Measurements from ENCODE around the gene PER1.

- no peak for TF ChIP-seq TAF1 (IDR thresholded peaks at IDR 0.05; ENCODE audit: control insufficient read depth, extremely low read depth, insufficient read depth, low read length, severe bottlenecking)
- no peak for TF ChIP-seq ZNF311 (CRISPR knock-in tag; IDR thresholded peaks at IDR 0.05)
- no peak for TF ChIP-seq MAFK (IDR thresholded peaks at IDR 0.05; ENCODE audit: low read length)
- TF ChIP-seq CTCF (IDR thresholded peaks at IDR 0.05 in 2 of 3, conservative IDR thresholded peaks at IDR 0.05 in 1 of 3; ENCODE audit: insufficient read depth in 2 of 3, low read depth in 1 of 3, low read length in 3 of 3): no peak
- no peak for TF ChIP-seq MCM5 (IDR thresholded peaks at IDR 0.05; ENCODE audit: low read depth)
- TF ChIP-seq POU5F1 (IDR thresholded peaks at IDR 0.05; ENCODE audit: borderline replicate concordance, low read depth, low read length, partially characterized antibody): no peak
- no peak for TF ChIP-seq FOXJ3 (CRISPR knock-in tag; IDR thresholded peaks at IDR 0.05)
- TF ChIP-seq ATF3 (IDR thresholded peaks at IDR 0.05): no peak
- TF ChIP-seq ATF3 (CRISPR knock-in tag; conservative IDR thresholded peaks at IDR 0.05): no peak
- no peak for TF ChIP-seq POLR2A (conservative IDR thresholded peaks at IDR 0.05)
- TF ChIP-seq EZH2 (IDR thresholded peaks at IDR 0.05; ENCODE audit: borderline replicate concordance, low read depth, low read length): no peak
- TF ChIP-seq JUN (IDR thresholded peaks at IDR 0.05; ENCODE audit: borderline replicate concordance, low read depth, low read length): no peak
- TF ChIP-seq JUN (CRISPR knock-in tag; IDR thresholded peaks at IDR 0.05; ENCODE audit: borderline replicate concordance): no peak
- no peak for TF ChIP-seq ZNF3 (CRISPR knock-in tag; IDR thresholded peaks at IDR 0.05)
- TF ChIP-seq RAD21 (CRISPR knock-in tag; conservative IDR thresholded peaks at IDR 0.05 in 1 of 2, IDR thresholded peaks at IDR 0.05 in 1 of 2): no peak
These were observed 36.1 kb upstream of the PER1 start for GRCh38 chr17:8188263-8188839.

Data from K562 (cell line).